Measurements from ENCODE around the gene CAMTA1.

CAMTA1 gene

GRCh38 chr1:7171168-7171567, 385.9 kb downstream of the CAMTA1 start:
- no peak for TF ChIP-seq CTCF (IDR thresholded peaks at IDR 0.05; ENCODE audit: borderline replicate concordance, insufficient read depth, low read depth, low read length)
- no peak overlapping the region for H3K4me3 ChIP-seq (ENCODE audit: low read depth, low read length)

- no peak for TF ChIP-seq CTCF (IDR thresholded peaks at IDR 0.05; ENCODE audit: borderline replicate concordance, insufficient read depth, low read depth, low read length)
- H3K4me3 ChIP-seq (ENCODE audit: low read depth, low read length): no peak overlapping the region
These were observed 386.3 kb downstream of the CAMTA1 start for GRCh38 chr1:7171574-7171973.

GRCh38 chr1:7172804-7173203, 387.6 kb downstream of the CAMTA1 start:
- H3K4me3 ChIP-seq (ENCODE audit: low read depth, low read length): no peak overlapping the region
- no peak for TF ChIP-seq CTCF (IDR thresholded peaks at IDR 0.05; ENCODE audit: borderline replicate concordance, insufficient read depth, low read depth, low read length)

GRCh38 chr1:7174561-7174960, 389.3 kb downstream of the CAMTA1 start:
- H3K4me3 ChIP-seq (ENCODE audit: low read depth, low read length): no peak overlapping the region
- TF ChIP-seq CTCF (IDR thresholded peaks at IDR 0.05; ENCODE audit: borderline replicate concordance, insufficient read depth, low read depth, low read length): no peak

- no peak overlapping the region for H3K4me3 ChIP-seq (ENCODE audit: low read depth, low read length)
- no peak for TF ChIP-seq CTCF (IDR thresholded peaks at IDR 0.05; ENCODE audit: borderline replicate concordance, insufficient read depth, low read depth, low read length)
These were observed 390.0 kb downstream of the CAMTA1 start for GRCh38 chr1:7174980-7175906.

- no peak overlapping the region for H3K4me3 ChIP-seq (ENCODE audit: low read depth, low read length)
- no peak for TF ChIP-seq CTCF (IDR thresholded peaks at IDR 0.05; ENCODE audit: borderline replicate concordance, insufficient read depth, low read depth, low read length)
These were observed 391.8 kb downstream of the CAMTA1 start for GRCh38 chr1:7177021-7177420.
